HCT116 (cell line): ENCODE results near the gene NCAPH2. TPM values are rescaled to one million over a fixed set of nuclear protein-coding genes. Genes with fewer than 3 reads are reported as not detected.

Experiments
- ATAC-seq: fragments of 200-7000 bp; cut with Tn5 transposase; 2 replicates; pipeline ENCODE4 v1.9.1; 2020; ENCODE audit warnings: mild to moderate bottlenecking, moderate library complexity
- BruUV-seq: library from RNA; stranded (reverse); fragments of 400-500 nt; replicated peaks from 2 replicates; lab custom pipeline; 2021; lab: Mats Ljungman, UMichigan
- CTCF ChIA-PET: fragments of 300-600 bp; sonication (Branson Sonifier 250); formaldehyde crosslinking; loops from one replicate; lab custom pipeline; 2021; ENCODE audit warnings: antibody characterized with exemption; lab: Charles Lee
- POLR2A ChIA-PET: fragments of 300-600, 350-600 bp; sonication (Branson Sonifier 250); formaldehyde crosslinking; loops from one replicate; lab custom pipeline; 2021; ENCODE audit warnings: antibody characterized with exemption; lab: Charles Lee
- RAD21 ChIA-PET, 2 experiments: fragments of 300-600 bp; sonication (Branson Sonifier 250); formaldehyde crosslinking; loops; one replicate each; lab custom pipeline; 2023; ENCODE audit warnings: low total read pairs in 2 of 2; ENCODE audit not compliant: uncharacterized antibody in 2 of 2, unreplicated experiment in 2 of 2, low non-redundant PET in 1 of 2; lab: Charles Lee
- DNase-seq: peaks from one replicate; pipeline ENCODE4 v3.0.0-alpha.2; 2010; ENCODE audit warnings: low read depth, low spot score
- H2AFZ ChIP-seq: fragments of 200-600 bp; shearing (Covaris generic), sonication (generic); 2 replicates; pipeline ENCODE4 v1.6.1; 2017; ENCODE audit warnings: low read depth, mixed run types, mixed read lengths, antibody characterized with exemption, low read length; ENCODE audit not compliant: poor library complexity, severe bottlenecking
- H3K27ac ChIP-seq: 2 replicates; pipeline ENCODE4 v1.5.1; 2012; ENCODE audit warnings: low read depth, low read length
- H3K27me3 ChIP-seq: fragments of 200-600 bp; sonication (generic); 2 replicates; pipeline ENCODE4 v1.6.1; 2016; ENCODE audit warnings: mixed run types, low read length, mixed read lengths; ENCODE audit not compliant: insufficient read depth
- H3K36me3 ChIP-seq, 2 experiments: fragments of 200-500 bp in 1 of 2; fragments of 200-600 bp in 1 of 2; sonication (Bioruptor generic) in 1 of 2; sonication (generic) in 1 of 2; 2 replicates each; pipeline versions ENCODE4 v1.5.1 to v1.6.1; 2014 to 2016; ENCODE audit warnings: low read length in 2 of 2, inconsistent platforms in 1 of 2, mixed read lengths in 1 of 2, mixed run types in 1 of 2; ENCODE audit not compliant: insufficient read depth in 2 of 2, control insufficient read depth in 1 of 2
- H3K4me1 ChIP-seq, 2 experiments: fragments of 200-600 bp in 1 of 2; sonication (generic) in 1 of 2; 2 replicates each; pipeline versions ENCODE4 v1.5.1 to v1.6.1; 2012 to 2017; ENCODE audit warnings: low read length in 2 of 2, inconsistent platforms in 1 of 2, mild to moderate bottlenecking in 1 of 2, mixed read lengths in 1 of 2, mixed run types in 1 of 2, moderate library complexity in 1 of 2; ENCODE audit not compliant: insufficient read depth in 2 of 2, control insufficient read depth in 1 of 2
- H3K4me2 ChIP-seq: fragments of 200-600 bp; sonication (generic); 2 replicates; pipeline ENCODE4 v1.6.1; 2017; ENCODE audit warnings: mixed run types, low read length, mixed read lengths
- H3K4me3 ChIP-seq, 2 experiments: fragments of 200-600 bp in 1 of 2; sonication (generic) in 1 of 2; replicated peaks in 1 of 2; 2 replicates each; pipeline ENCODE4 v1.5.1; 2011 to 2016; ENCODE audit warnings: low read length in 2 of 2, control low read depth in 1 of 2, low read depth in 1 of 2, mild to moderate bottlenecking in 1 of 2, mixed read lengths in 1 of 2, mixed run types in 1 of 2
- H3K79me2 ChIP-seq: fragments of 200-600 bp; sonication (generic); 2 replicates; pipeline ENCODE4 v1.6.1; 2017; ENCODE audit warnings: mild to moderate bottlenecking, mixed run types, low read length, moderate library complexity, mixed read lengths; ENCODE audit not compliant: insufficient read depth
- H3K9ac ChIP-seq: fragments of 200-600 bp; sonication (generic); 2 replicates; pipeline ENCODE4 v1.6.1; 2016; ENCODE audit warnings: low read length, mixed read lengths
- H3K9me2 ChIP-seq: fragments of 200-600 bp; sonication (generic), shearing (Covaris generic); 2 replicates; pipeline ENCODE4 v1.6.1; 2017; ENCODE audit warnings: mixed run types, mild to moderate bottlenecking, moderate library complexity; ENCODE audit not compliant: insufficient read depth
- H3K9me3 ChIP-seq, 2 experiments: fragments of 200-500 bp in 1 of 2; fragments of 200-600 bp in 1 of 2; sonication (Bioruptor generic) in 1 of 2; sonication (generic) in 1 of 2; 2 replicates each; pipeline ENCODE4 v1.6.1; 2014 to 2017; ENCODE audit warnings: low read length in 2 of 2, mixed read lengths in 2 of 2, inconsistent platforms in 1 of 2, low read depth in 1 of 2, mild to moderate bottlenecking in 1 of 2, mixed run types in 1 of 2, moderate library complexity in 1 of 2; ENCODE audit not compliant: control insufficient read depth in 1 of 2, insufficient read depth in 1 of 2
- H4K20me1 ChIP-seq: fragments of 200-600 bp; sonication (generic), shearing (Covaris generic); 2 replicates; pipeline ENCODE4 v1.6.1; 2017; ENCODE audit warnings: mixed run types, mild to moderate bottlenecking, moderate library complexity; ENCODE audit not compliant: insufficient read depth
- CBX3 ChIP-seq: IDR thresholded peaks from 2 replicates; pipeline ENCODE4 v1.6.1; 2012; ENCODE audit warnings: low read depth
- CTCF ChIP-seq, 3 experiments: fragments of 200-600 bp in 1 of 3; sonication (generic) in 1 of 3; IDR thresholded peaks in 2 of 3; conservative IDR thresholded peaks in 1 of 3; 2 replicates each; pipeline ENCODE4 v1.5.1; 2012 to 2017; ENCODE audit warnings: low read depth in 2 of 3, low read length in 2 of 3, antibody characterized with exemption in 1 of 3, borderline replicate concordance in 1 of 3, control low read depth in 1 of 3, mild to moderate bottlenecking in 1 of 3, mixed read lengths in 1 of 3, mixed run types in 1 of 3, moderate library complexity in 1 of 3; ENCODE audit not compliant: insufficient read depth in 1 of 3
- ELF1 ChIP-seq: IDR thresholded peaks from 2 replicates; pipeline ENCODE4 v1.6.1; 2012; ENCODE audit warnings: low read depth, borderline replicate concordance
- EZH2 ChIP-seq: fragments of 200-600 bp; sonication (generic); IDR thresholded peaks from 2 replicates; pipeline ENCODE4 v1.6.1; 2017; ENCODE audit warnings: antibody characterized with exemption, mixed run types
- JUND ChIP-seq: IDR thresholded peaks from 2 replicates; pipeline ENCODE4 v1.6.1; 2012
- MAX ChIP-seq: IDR thresholded peaks from 2 replicates; pipeline ENCODE4 v1.6.1; 2012
- POLR2A ChIP-seq: IDR thresholded peaks from 2 replicates; pipeline ENCODE4 v1.7.0; 2011; ENCODE audit warnings: borderline replicate concordance; ENCODE audit not compliant: insufficient read depth, insufficient read length; ENCODE audit errors: extremely low read depth
- POLR2AphosphoS5 ChIP-seq: IDR thresholded peaks from 2 replicates; pipeline ENCODE4 v1.6.1; 2011; ENCODE audit warnings: mild to moderate bottlenecking, low read depth, low read length, moderate library complexity
- RAD21 ChIP-seq: IDR thresholded peaks from 2 replicates; pipeline ENCODE4 v1.6.1; 2012; ENCODE audit warnings: low read depth, mild to moderate bottlenecking
- SP1 ChIP-seq: IDR thresholded peaks from 2 replicates; pipeline ENCODE4 v1.6.1; 2012; ENCODE audit warnings: low read depth
- YY1 ChIP-seq: IDR thresholded peaks from 2 replicates; pipeline ENCODE4 v1.6.1; 2011; ENCODE audit warnings: low read length, low read depth, moderate library complexity, mild to moderate bottlenecking; ENCODE audit not compliant: insufficient replicate concordance; ENCODE audit errors: extremely low read depth
- ZBTB33 ChIP-seq: IDR thresholded peaks from 2 replicates; pipeline ENCODE4 v1.6.1; 2011; ENCODE audit warnings: mild to moderate bottlenecking, low read length, moderate library complexity; ENCODE audit not compliant: insufficient replicate concordance; ENCODE audit errors: extremely low read depth
- ZFX ChIP-seq: fragments of 450-650 bp; IDR thresholded peaks from 2 replicates; pipeline ENCODE4 v1.6.1; 2017
- intact Hi-C: fragments of 100-400 bp; cut with micrococcal nuclease; formaldehyde crosslinking; loops from 2 replicates; pipeline ENCODE4 v1.10.0; 2022
- total RNA-seq: library from RNA; stranded (reverse); gene quantifications from one replicate; pipeline ENCODE4 v1.2.1, GENCODE V29; 2021; ENCODE audit not compliant: unreplicated experiment

The NCAPH2 gene
- total RNA-seq, 1 experiment from 2014 or later = 99.1 TPM

GRCh38 chr22:50508897-50509296 is 873 bp downstream of the NCAPH2 start (continued):
- TF ChIP-seq POLR2A = no peak

GRCh38 chr22:50513175-50513574 is 5.2 kb downstream of the NCAPH2 start:
- Histone ChIP-seq H3K4me1 (peaks cover 10% of the 10 kb centered on the region in 2 experiments), H3K79me2 (peaks cover 83% of the 10 kb centered on the region), H3K36me3 (peaks cover 7 to 15% of the 10 kb centered on the region in 2 experiments; a peak in 3 of 4 replicates), H3K4me3 (no peak overlapping the region), H3K9me3 (no peaks in the 10 kb centered on the region), H3K27me3 (no peaks in the 10 kb centered on the region), H3K9me2 (no peaks in the 10 kb centered on the region), H3K9ac (no peak overlapping the region), H4K20me1 (no peaks in the 10 kb centered on the region), H2AFZ (no peak overlapping the region), H3K27ac (no peak overlapping the region), H3K4me2 (no peak overlapping the region)
- ChIA-PET CTCF (no interaction called here), POLR2A (interaction anchor here (1.6 kb wide), 1 partner anchor 12 kb away, joined by 5 read pairs; the partner anchor contains the start of gene SCO2), RAD21 (no interaction called here)
- TF ChIP-seq EZH2 (no peak), CBX3 (no peak), RAD21 (no peak), JUND (no peak), YY1 (no peak), ZFX (no peak), MAX (no peak), POLR2AphosphoS5 (no peak), POLR2A (no peak), SP1 (no peak), ELF1 (no peak), CTCF (IDR thresholded peaks at IDR 0.05 in 2 of 3, conservative IDR thresholded peaks at IDR 0.05 in 1 of 3; ENCODE audit: borderline replicate concordance in 1 of 3, insufficient read depth in 1 of 3, low read depth in 2 of 3, low read length in 2 of 3) (no peak), ZBTB33 (no peak)
- BruUV-seq = no TSS peak
- ATAC-seq (no peak), DNase-seq (no peak)
- intact Hi-C loops = no loop called here
